GM12864 (cell line): Measurements from ENCODE around the gene SYNJ1.

ENCODE experiments used
- DNase-seq: peaks from one replicate; pipeline ENCODE4 v3.0.0-alpha.2; 2011; ENCODE audit warnings: low read depth
- H3K4me3 ChIP-seq: 2 replicates; pipeline ENCODE4 v1.5.1; 2011; ENCODE audit warnings: mild to moderate bottlenecking, low read depth, low read length, control low read depth
- TF ChIP-seq, protein P1 (sequence below): IDR thresholded peaks from 2 replicates; pipeline ENCODE4 v1.5.1; 2011; ENCODE audit warnings: low read depth, mild to moderate bottlenecking, moderate library complexity, low read length, control low read depth, inconsistent platforms; ENCODE audit errors: missing control alignments

The SYNJ1 gene

GRCh38 chr21:32726839-32727686, 750 bp downstream of the SYNJ1 start:
- TF ChIP-seq, protein P1, sequence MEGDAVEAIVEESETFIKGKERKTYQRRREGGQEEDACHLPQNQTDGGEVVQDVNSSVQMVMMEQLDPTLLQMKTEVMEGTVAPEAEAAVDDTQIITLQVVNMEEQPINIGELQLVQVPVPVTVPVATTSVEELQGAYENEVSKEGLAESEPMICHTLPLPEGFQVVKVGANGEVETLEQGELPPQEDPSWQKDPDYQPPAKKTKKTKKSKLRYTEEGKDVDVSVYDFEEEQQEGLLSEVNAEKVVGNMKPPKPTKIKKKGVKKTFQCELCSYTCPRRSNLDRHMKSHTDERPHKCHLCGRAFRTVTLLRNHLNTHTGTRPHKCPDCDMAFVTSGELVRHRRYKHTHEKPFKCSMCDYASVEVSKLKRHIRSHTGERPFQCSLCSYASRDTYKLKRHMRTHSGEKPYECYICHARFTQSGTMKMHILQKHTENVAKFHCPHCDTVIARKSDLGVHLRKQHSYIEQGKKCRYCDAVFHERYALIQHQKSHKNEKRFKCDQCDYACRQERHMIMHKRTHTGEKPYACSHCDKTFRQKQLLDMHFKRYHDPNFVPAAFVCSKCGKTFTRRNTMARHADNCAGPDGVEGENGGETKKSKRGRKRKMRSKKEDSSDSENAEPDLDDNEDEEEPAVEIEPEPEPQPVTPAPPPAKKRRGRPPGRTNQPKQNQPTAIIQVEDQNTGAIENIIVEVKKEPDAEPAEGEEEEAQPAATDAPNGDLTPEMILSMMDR, result no peak
- DNase-seq, result no peak
- H3K4me3 ChIP-seq, result peak overlapping the region; percentile 75

- H3K4me3 ChIP-seq, result no peak overlapping the region
- TF ChIP-seq, protein P1, result no peak
- no peak for DNase-seq
These were observed 8.7 kb downstream of the SYNJ1 start for GRCh38 chr21:32719085-32719484.

DNA sequence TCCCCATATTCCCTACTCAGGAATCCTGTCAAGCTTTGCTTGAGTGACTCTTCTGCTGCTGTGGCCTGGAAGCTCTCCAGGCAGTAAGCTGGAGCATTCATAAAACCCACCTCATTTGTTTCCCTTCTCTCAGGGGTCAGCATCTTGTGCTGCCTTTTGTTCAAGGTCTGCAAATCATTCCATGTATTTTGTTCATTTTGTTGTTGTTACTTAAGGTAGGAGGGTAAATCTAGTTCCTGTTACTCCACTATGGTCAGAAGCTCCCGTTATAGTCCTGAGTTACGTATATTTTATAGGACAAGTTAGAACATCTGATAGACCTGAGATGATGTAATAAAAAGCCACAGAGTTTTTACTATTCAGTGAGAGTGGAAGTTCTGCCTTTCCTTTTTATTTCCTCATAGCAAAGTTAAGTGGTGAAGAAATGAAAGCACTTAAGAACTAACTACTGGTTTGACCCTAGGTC, 9.9 kb downstream of the SYNJ1 start:
- H3K4me3 ChIP-seq, result no peak overlapping the region
- TF ChIP-seq, protein P1, result no peak
- DNase-seq, result no peak

DNA sequence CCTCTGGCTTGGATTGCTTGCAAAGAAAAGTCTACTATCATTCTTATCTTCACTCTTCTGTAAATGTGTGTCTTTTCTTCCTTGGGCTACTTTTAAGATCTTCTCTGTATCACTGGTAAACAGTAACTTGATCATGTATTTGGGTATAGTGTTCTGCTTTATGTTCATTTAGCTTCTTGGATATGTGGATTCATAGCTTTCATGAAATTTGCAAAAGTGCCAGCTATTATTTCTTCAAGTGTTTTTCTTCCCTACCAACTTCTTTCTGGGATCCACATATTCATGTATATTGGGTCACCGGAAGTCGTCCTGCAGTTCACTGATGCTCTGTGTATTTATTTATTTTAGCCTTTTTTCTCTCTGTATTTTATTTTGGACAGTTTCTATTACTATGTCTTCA, 11.3 kb downstream of the SYNJ1 start:
- no peak for DNase-seq
- TF ChIP-seq, protein P1, result no peak
- no peak overlapping the region for H3K4me3 ChIP-seq

DNA sequence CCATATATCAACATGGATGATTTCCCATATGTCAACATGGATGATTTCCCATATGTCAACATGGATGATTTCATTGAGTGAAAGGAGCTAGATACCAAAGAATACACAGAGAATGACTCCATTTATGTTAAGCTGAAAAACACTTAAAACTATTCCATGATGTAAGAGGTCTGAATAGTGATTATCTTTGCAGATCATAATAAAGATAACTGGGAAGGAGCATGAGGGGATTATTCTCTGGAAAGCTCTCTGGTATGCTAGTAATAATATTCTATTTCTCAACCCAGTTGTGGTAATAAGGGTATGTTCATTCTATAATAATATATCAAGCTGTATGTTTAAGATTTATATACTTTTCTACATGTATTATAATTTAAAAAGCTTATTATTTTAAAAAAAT, 14.1 kb downstream of the SYNJ1 start:
- TF ChIP-seq, protein P1, result no peak
- H3K4me3 ChIP-seq, result no peak overlapping the region
- no peak for DNase-seq

GRCh38 chr21:32712641-32713040, 15.2 kb downstream of the SYNJ1 start:
- no peak overlapping the region for H3K4me3 ChIP-seq
- TF ChIP-seq, protein P1, result no peak
- DNase-seq, result no peak

- DNase-seq, result peak; percentile 74
These were observed 15.8 kb downstream of the SYNJ1 start for GRCh38 chr21:32712043-32712442.

More at GRCh38 chr21:32712043-32712442, 15.8 kb downstream of the SYNJ1 start:
- H3K4me3 ChIP-seq, result no peak overlapping the region
- TF ChIP-seq, protein P1, result no peak
